GM12891 (cell line): ENCODE results near the gene CTSD.

Source experiments
- DNase-seq: peaks from one replicate; pipeline ENCODE4 v3.0.0; 2011; ENCODE audit warnings: low spot score; ENCODE audit not compliant: insufficient read length
- FAIRE-seq: peaks from 2 replicates; lab custom pipeline; 2011; peaks lifted over from hg19 to GRCh38; lab: Jason Lieb, UNC
- PAX5 ChIP-seq: IDR thresholded peaks from 2 replicates; pipeline ENCODE4 v1.6.1; 2011; ENCODE audit warnings: low read length, moderate library complexity, mild to moderate bottlenecking; ENCODE audit not compliant: insufficient read depth, severe bottlenecking
- POLR2A ChIP-seq: IDR thresholded peaks from 2 replicates; pipeline ENCODE4 v1.6.1; 2011; ENCODE audit warnings: low read depth, low read length, control low read depth
- POLR2AphosphoS5 ChIP-seq: IDR thresholded peaks from 2 replicates; pipeline ENCODE4 v1.6.1; 2011; ENCODE audit warnings: low read depth, low read length, control low read depth
- POU2F2 ChIP-seq: IDR thresholded peaks from 2 replicates; pipeline ENCODE4 v1.6.1; 2011; ENCODE audit warnings: low read depth, mild to moderate bottlenecking, control low read depth, low read length, moderate library complexity
- SPI1 ChIP-seq: IDR thresholded peaks from 2 replicates; pipeline ENCODE4 v1.6.1; 2011; ENCODE audit warnings: low read depth, low read length, control low read depth
- TAF1 ChIP-seq: IDR thresholded peaks from 2 replicates; pipeline ENCODE4 v1.6.1; 2011; ENCODE audit warnings: low read depth, low read length, control low read depth

The CTSD gene

DNA sequence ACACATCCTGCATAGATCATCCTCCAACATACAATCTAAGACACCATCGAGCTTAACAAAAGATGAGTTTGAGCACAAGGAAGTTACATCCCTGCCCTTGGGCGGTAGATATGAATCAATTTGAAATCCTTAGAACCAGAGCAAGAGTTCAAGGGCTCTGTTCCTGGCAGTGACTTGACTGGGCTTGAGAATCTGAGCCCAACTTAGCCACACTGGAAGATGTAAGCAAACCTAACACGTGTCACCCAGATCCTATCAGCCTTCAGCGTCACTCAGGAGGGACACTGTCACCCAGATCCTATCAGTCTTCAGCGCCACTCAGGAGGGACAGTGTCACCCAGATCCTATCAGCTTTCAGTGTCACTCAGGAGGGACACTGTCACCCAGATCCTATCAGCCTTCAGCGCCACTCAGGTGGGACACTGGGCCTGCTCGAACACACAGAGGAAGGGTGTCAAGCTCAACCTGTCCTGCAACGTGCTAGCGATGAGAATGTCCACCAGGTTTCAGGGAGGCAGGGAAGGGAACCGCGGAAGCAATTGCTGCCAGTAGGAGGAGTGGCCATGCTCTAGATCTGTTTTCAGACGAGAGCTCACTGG lies 32.8 kb upstream of the CTSD start:
- FAIRE-seq, result no peak
- no peak for TF ChIP-seq TAF1
- no peak for TF ChIP-seq POLR2A
- no peak for TF ChIP-seq POU2F2

GRCh38 chr11:1793081-1793480 lies 29.4 kb upstream of the CTSD start:
- FAIRE-seq (no peak), DNase-seq (no peak)
- no peak for TF ChIP-seq TAF1
- no peak for TF ChIP-seq PAX5
- no peak for TF ChIP-seq POLR2A
- TF ChIP-seq POLR2AphosphoS5, result no peak
- TF ChIP-seq POU2F2, result no peak
- no peak for TF ChIP-seq SPI1

More for the DNA sequence above, 32.8 kb upstream of the CTSD start:
- no peak for DNase-seq

DNA sequence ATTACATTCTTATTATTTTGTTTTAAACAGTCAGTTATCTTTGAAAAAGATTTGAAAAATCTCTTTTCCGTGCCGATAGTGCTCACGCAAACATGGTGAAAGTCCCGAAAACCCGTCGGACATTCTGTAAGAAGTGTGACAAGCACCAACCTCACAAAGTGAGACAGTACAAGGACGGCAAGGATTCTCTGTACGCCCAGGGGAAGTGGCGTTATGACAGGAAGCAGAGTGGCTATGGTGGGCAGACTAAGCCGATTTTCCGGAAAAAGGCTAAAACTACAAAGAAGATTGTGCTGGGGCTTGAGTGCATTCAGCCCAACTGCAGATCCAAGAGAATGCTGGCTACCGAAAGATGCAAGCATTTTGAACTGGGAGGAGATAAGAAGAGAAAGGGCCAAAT lies 28.7 kb upstream of the CTSD start:
- DNase-seq (no peak), FAIRE-seq (no peak)
- TF ChIP-seq SPI1, result no peak
- TF ChIP-seq POLR2AphosphoS5, result no peak
- no peak for TF ChIP-seq POLR2A
- no peak for TF ChIP-seq TAF1

DNA sequence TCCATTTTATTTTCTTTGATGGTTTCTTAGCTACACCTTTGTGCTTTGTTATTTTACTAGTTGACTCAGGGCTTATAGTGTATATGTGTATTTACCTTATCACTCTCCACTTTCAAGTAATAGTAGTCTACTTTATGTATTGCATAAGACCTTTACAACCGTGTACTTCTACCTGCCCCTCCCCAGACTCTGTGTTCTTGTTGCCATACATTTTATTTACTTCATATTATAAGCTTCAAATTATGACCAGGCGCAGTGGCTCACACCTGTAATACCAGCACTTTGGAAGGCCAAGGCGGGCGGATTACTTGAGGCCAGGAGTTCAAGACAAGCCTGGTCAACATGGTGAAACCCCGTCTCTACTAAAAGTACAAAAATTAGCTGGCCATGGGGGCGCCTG lies 28.2 kb upstream of the CTSD start:
- DNase-seq (no peak), FAIRE-seq (no peak)
- no peak for TF ChIP-seq SPI1
- TF ChIP-seq PAX5, result no peak
- no peak for TF ChIP-seq POU2F2
- TF ChIP-seq POLR2A, result no peak
- no peak for TF ChIP-seq TAF1

GRCh38 chr11:1786466-1786865 lies 22.7 kb upstream of the CTSD start:
- TF ChIP-seq TAF1 (no peak), SPI1 (no peak), POLR2AphosphoS5 (no peak), POLR2A (no peak), PAX5 (no peak), POU2F2 (no peak)
- FAIRE-seq (no peak), DNase-seq (no peak)

- no peak for TF ChIP-seq SPI1
- no peak for TF ChIP-seq TAF1
- TF ChIP-seq POU2F2, result no peak
- no peak for TF ChIP-seq POLR2AphosphoS5
- TF ChIP-seq PAX5, result no peak
- FAIRE-seq (peak; percentile 45), DNase-seq (no peak)
Observed at GRCh38 chr11:1785749-1786413, 22.2 kb upstream of the CTSD start.

DNA sequence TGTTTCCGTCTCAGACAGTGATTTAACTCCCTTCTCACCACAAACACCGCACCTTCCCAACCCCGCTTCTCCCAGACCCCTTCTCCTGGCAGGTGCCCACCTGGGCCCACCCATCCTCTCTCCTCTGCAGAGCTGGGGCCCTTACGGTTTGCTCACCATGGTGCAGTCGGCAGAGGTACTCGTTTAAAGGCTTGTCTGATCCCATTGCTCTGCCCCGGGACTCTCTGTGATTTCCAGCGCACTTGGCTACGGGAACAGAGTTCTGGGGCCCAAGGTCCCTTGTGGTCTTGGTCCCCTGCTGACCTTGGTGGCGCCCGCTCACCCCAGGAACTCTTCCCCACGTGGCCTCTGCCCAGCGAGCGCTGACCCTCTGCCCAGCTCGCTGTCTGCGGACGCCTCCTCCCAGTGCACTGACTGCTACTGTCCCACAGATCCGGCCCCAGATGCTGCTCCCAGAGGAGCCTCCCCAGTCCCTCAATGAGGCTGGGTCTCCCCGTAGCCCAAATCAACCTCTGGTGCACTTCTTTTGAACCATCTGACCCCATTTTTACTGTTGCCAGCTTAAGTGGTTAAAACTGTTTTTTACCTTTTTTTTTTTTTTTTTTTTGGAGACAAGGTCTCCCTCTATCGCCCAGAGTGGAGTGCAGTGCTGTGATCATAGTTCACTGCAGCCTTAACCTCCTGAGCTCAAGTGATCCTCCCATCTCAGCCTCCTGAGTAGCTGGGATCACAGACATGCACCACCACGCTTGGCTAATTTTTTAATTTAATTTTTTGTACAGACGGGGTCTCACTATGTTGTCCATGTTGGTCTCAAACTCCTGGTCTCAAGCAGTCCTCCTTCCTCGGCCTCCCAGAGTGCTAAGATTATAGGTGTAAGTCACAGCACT lies 21.3 kb upstream of the CTSD start:
- FAIRE-seq, result no peak
- no peak for DNase-seq
- TF ChIP-seq SPI1 (no peak), POLR2AphosphoS5 (no peak), POLR2A (no peak), POU2F2 (no peak), TAF1 (no peak), PAX5 (no peak)

DNA sequence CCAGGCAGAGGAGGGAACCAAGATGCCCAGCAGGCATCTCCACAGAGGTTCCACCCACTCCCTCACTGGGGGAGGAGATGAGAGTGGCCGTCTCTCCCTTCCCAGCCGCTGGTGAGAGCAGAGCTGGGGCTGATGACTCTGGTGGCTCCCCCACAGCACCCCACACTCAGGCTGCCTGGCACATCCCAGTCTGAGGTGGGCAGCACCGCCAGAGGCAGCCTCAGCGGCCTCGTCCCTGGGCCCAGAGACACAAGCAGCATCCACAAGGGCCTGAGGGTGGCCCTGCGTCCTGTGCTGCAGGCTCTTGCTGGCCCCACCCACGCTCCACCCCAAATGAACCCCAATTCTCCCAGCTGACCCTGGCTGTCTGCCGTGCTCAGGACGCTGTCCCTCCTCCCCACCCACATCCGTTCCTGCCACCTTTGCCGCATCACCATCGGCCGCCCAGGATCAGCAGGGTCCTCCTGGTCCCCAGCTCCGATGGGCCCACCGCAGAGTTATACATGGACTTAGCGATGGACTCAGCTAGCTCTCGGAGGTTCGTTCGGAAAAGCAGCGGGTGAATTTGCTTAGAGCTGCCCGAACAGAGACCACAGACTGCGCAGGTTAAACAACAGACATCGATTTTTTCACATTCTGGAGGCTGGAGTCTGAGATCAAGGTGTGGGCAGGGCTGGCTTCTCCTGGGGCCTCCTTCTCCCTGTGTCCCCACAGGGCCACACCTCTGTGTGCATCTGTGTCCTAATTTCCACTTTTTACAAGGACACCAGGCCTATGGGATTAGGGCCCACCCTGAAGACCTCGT lies 20.2 kb upstream of the CTSD start:
- no peak for FAIRE-seq
- DNase-seq, result no peak
- no peak for TF ChIP-seq POLR2A
- no peak for TF ChIP-seq TAF1
- no peak for TF ChIP-seq PAX5
- no peak for TF ChIP-seq POU2F2
- TF ChIP-seq POLR2AphosphoS5, result no peak
- TF ChIP-seq SPI1, result no peak

GRCh38 chr11:1782831-1783724 lies 19.4 kb upstream of the CTSD start:
- DNase-seq (no peak), FAIRE-seq (no peak)
- TF ChIP-seq TAF1, result no peak
- TF ChIP-seq POLR2AphosphoS5, result no peak
- TF ChIP-seq SPI1, result no peak
- TF ChIP-seq POLR2A, result no peak
- no peak for TF ChIP-seq POU2F2
- no peak for TF ChIP-seq PAX5
